Dermis blood vessel endothelial cell (primary cell): Measurements from ENCODE around the gene LGALS1. TPM values are rescaled to one million over a fixed set of nuclear protein-coding genes. Genes with fewer than 3 reads are reported as not detected.

Experiments used
- DNase-seq: peaks from one replicate; pipeline ENCODE4 v3.0.0; 2010
- total RNA-seq: library from RNA; depleted of rRNA; stranded (reverse); fragments of >200 nt; gene quantifications from 2 replicates; pipeline ENCODE4 v1.2.3, GENCODE V29; 2014

LGALS1 gene
- total RNA-seq, 1 donor from 2014 or later, result 4,948 TPM

GRCh38 chr22:37725551-37726240, 50.3 kb downstream of the LGALS1 start:
- DNase-seq, result no peak

DNA sequence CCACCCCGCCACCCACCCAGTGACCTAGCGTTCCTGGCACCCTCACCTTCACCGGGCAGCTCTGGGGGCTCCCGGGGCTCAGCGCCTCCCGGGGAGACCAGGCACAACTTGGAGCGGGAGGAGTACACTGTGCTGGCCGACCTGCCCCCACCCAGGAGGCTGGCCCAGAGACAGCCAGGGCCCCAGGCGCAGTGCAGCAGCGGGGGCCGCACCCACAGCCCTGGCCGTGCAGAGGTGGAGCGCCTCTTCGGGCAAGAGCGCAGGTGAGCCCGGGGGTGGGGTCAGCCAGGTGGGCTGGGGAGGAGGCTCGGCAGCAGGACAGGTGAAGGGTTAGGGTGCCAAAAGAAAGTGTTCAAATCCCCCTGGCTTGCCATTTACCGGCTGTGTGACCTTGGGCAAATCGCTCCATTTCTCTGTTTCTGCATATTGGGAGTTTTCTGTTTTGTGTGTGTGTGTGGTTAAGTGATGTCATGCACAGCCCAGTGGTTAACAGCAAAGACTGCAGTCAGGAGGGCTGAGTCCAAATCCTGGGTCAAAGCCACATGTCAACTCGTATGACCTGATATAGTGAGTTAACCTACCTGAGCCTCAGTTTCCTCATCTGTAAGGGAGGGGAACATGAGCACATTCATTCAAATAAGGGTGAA, 50.9 kb downstream of the LGALS1 start:
- peak; percentile 23 for DNase-seq

- no peak for DNase-seq
Measured at GRCh38 chr22:37728620-37729019, 53.2 kb downstream of the LGALS1 start.

Other genes starting within 250 kb of the LGALS1 start
- gene ELFN2, start 248.2 kb upstream of the LGALS1 start, total RNA-seq, result under 0.01 and 0.14 TPM in 2 replicates
- gene MFNG, start 189.3 kb upstream of the LGALS1 start, total RNA-seq, result 163 and 228 TPM in 2 replicates
- gene CARD10, start 156.2 kb upstream of the LGALS1 start, total RNA-seq, result 55.8 and 61.6 TPM in 2 replicates
- 22.6 and 25.8 TPM in 2 replicates for gene CDC42EP1, start 115.2 kb upstream of the LGALS1 start, total RNA-seq
- gene LGALS2, start 95.5 kb upstream of the LGALS1 start, total RNA-seq, result not detected in 2 replicates
- gene GGA1, start 66.8 kb upstream of the LGALS1 start, total RNA-seq, result 48.3 and 55.3 TPM in 2 replicates
- 0.85 and 2.7 TPM in 2 replicates for gene SH3BP1, start 36.0 kb upstream of the LGALS1 start, total RNA-seq
- gene PDXP, start 16.9 kb upstream of the LGALS1 start, total RNA-seq, result 9.0 and 13.3 TPM in 2 replicates
- gene NOL12, start 10.7 kb downstream of the LGALS1 start, total RNA-seq, result 22.9 and 23.1 TPM in 2 replicates
- gene TRIOBP, start 21.4 kb downstream of the LGALS1 start, total RNA-seq, result 165 and 227 TPM in 2 replicates
- gene GCAT, start 132.3 kb downstream of the LGALS1 start, total RNA-seq, result 24.5 and 37.6 TPM in 2 replicates
- gene GALR3, start 147.7 kb downstream of the LGALS1 start, total RNA-seq, result 0.14 TPM in 1 of 2 replicates, not detected in the other
- 43.6 and 44.3 TPM in 2 replicates for gene ANKRD54, start 168.7 kb downstream of the LGALS1 start, total RNA-seq
- gene EIF3L, start 173.8 kb downstream of the LGALS1 start, total RNA-seq, result 358 and 454 TPM in 2 replicates
- 36.4 and 52.7 TPM in 2 replicates for gene MICALL1, start 230.7 kb downstream of the LGALS1 start, total RNA-seq